DMS79 (cell line): ENCODE data around the gene CDRT15L2.
"Not testable (repeated sequence)": the region's sequence is repeated elsewhere in the genome, so short reads cannot be mapped to it uniquely, and the experiment has no call there.

Experiments
- DNase-seq: peaks from one replicate; lab custom pipeline; 2025; lab: John Stamatoyannopoulos, UW

Gene CDRT15L2

DNA sequence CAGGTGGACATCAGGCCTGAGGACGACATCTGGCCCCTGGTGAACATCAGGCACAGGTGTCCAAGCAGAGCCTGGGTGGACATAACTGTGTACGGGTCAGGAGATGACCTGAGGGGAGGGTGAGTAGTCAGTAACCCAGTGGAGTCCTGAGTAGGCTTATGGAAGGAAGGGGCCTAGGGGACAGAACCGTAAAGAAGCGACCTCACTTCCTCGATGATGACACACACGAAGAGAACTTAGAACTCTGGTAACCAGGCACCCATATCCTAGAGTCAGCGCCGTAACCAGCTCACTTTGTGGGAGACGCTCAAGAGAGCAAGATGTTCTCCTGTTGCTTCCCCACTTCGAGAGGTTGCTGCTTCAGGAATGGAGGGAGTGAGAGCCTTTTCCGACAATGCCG lies at the start of gene CDRT15L2:
Gene CDRT15L2 (plus strand): TSS at position 301 of the 400 bp plus-strand sequence. CDS start 20 bp downstream, at position 321.
- DNase-seq, result not testable (repeated sequence)

DNA sequence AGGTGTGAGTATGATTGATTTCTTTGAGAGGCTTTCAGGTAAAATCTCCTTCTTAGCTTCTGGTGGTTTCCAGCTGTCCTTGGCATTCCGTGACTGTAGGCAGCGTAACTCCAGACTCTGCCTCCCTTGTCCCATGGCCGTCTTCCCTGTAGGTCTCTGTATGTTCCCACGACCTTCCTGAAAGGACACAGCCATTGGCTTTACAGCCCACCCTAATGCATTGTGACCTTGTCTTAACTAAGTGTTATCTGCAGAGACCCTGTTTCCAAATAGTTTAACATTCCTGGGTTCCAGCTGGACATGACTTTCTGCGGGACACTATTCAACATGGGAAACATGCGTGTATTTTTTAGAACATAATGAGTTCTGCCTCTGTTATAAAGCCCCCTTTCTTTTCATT lies 49.4 kb upstream of the CDRT15L2 start:
- not testable (repeated sequence) for DNase-seq

DNA sequence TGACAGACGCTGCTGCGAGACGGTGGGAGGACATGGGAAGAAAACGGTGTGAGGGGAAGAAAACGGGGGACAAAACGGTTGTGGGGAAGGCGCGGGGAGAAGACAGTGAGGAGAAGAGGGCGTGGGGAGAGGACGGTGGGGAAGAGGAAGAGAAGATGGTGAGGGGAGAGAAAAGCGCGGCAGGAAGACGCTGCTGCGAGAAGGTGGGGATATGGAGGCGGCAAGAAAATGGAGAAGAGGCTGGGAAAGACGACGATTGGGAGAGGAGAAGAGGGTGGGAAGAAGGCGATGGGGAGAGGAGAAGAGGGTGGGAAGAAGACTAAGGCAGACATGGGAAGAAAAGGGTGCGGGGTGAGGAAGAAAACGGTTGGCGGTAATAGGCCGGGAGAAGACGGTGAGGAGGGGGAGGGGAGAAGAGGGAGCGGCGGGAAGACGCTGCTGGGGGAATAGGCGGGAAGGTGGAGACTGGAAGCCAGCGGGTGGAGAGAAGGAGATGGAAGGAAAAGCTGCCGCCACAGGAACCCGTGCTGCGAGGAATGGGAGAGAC lies 46.9 kb upstream of the CDRT15L2 start:
- peak; percentile 7 for DNase-seq

DNA sequence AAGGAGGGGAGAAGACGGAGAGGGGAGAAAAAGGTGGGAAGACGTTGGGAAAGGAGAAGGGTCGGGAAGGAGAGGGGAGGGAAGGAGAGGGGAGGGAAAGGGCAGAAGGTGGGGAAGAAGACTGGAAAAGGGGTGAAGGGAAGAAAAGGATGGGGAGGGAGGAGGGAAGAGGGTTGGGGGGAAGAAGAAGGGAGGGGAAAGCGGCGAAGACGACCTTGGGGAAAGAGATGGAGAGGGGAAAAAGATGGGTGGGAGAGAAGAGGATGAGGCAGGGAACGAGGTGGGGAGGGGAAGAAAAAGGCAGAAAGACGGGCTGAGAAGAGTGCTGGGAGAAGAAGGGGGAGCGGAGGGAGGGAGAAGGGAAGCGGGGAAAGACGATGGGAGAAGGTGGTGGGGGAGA lies 46.3 kb upstream of the CDRT15L2 start:
- DNase-seq, result not testable (repeated sequence)

DNA sequence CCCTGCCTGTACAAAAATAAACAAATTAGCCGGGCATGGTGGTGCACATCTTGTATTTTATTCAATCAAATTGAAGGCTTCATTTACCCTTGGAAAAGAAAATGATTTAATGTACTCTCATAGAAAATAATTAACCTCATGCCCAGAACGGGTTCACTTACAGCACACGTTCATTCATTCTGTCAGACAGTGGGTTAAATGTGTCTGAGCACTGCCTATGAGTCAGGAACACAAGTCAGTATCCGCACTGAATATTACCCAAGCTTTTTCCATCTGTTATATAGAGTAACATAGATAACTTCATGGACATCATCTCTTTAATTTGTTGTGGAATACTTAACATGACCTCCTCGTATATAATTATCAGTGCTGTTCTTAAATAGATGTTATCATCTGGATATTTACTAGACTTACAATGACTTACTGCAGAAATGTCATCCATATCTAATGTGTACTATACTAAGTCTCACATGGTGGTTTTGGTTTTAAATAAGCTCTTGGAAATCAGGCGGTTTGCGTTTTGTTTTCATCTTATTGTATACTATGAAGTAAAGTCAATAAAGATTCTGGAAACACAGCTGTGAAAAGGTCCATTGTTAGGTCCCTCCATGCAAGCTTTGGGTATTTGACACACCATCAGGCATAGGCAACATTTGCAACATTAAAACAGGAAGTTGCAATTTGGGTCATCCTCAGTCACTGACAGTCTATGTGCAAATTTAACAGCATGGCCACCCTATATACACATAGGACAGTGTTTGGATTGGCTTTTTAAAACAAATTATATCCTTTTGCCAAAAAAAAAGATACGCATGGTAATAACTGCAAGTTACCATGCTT lies 44.6 kb upstream of the CDRT15L2 start:
- not testable (repeated sequence) for DNase-seq

DNA sequence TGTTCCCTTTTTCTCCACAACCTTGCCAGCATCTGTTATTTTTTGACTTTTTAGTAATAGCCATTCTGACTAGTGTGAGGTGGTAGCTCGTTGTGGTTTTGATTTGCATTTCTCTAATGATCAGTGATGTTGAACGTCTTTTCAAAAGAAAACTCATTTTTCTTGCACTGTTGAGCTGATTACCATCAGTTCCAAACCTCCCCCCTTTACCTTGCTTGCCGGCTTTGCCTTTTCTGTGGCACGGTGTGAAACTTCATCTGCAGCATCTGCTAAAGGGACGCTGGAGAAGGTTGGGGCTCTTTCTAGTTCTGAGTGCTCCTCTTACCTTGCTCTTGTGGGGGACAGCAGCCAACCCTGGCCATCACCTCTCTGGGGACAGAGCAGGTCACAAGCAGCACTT lies 39.1 kb upstream of the CDRT15L2 start:
- DNase-seq, result not testable (repeated sequence)

DNA sequence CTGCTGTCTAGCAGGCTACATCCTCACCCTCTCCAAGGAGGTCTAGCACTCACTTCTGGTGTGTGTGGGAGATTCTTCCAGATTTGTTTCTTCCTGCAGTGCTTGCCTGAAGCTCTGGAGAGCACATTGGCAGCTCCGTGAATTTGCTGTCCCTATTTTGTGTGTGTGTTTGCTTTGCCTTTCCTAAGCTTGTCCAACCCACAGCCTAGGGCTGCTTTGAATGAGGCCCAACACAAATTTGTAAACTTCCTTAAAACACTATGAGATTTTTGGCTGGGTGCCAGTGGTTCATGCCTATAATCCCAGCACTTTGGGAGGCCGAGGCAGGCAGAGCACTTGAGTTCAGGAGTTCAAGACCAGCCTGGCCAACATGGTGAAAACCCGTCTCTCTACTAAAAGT lies 38.7 kb upstream of the CDRT15L2 start:
- DNase-seq, result not testable (repeated sequence)

DNA sequence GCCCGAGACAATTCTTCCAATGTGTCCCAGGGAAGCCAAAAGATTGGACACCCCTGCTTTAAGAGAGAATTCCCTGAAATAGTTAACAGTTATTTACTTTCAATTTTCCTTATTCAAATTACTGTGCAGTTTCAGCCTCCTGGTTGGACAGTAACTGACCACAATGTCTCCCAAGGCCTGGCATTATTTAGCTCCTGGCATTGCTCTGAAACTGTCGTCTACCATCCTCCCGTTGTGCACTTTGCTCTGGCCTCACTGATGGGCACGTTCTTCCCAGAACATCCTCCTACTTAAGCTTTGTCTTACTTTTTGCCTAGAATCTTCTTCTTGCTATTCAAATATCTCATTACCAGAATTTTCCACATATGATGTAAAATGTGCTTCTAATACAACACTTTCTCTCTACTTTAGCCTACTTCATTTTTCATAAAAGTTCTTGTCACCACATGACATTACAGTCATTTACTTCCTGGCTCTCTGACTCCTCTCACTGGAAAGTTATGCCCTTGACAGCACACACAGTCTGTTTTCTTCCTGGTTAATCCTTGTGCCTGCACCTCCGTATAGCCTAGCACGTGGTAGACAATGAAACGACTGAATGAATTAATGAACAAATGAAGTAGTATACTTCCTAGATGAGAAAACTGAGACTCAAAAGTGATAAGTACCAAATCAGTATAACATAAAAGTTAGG lies 37.5 kb upstream of the CDRT15L2 start:
- DNase-seq, result not testable (repeated sequence)

DNA sequence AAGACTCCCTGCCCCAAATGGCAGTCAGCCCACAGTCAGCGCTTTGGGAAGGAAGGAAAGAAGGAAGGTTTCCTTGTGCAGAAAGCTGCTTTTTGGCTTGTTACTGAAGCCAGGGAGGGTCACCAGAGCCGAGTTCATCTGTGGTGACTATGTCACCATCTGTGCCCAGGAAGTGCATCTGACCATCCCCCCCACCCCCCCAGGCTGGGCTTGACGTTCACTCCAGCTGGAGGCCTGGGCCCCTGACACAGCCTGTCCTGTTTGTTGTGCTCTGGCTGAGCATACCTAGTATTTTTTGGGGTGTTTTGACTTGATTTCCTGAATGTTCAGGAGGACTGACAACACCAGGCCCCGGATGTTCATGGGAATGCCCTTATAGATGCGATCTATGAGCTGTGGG lies 31.6 kb upstream of the CDRT15L2 start:
- not testable (repeated sequence) for DNase-seq

DNA sequence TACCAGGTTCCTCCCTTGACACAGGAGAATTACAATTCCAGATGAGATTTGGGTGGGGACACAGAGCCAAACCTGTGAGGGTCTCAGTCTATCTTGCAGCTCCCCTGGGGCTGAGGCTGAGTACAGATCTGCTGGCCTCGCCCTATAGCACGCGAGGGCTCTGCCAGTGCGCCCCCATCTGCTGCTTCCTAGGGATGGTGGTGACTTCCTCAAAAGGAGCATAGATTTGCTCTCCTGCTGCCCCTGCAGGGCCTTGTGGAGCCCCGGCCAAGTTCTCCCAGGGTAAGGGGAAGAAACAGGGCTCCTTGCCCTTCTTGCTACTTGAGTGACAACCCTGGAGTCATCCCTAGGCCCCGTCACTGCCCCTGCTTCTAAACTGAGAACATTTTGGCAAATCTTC lies 26.6 kb upstream of the CDRT15L2 start:
- not testable (repeated sequence) for DNase-seq

DNA sequence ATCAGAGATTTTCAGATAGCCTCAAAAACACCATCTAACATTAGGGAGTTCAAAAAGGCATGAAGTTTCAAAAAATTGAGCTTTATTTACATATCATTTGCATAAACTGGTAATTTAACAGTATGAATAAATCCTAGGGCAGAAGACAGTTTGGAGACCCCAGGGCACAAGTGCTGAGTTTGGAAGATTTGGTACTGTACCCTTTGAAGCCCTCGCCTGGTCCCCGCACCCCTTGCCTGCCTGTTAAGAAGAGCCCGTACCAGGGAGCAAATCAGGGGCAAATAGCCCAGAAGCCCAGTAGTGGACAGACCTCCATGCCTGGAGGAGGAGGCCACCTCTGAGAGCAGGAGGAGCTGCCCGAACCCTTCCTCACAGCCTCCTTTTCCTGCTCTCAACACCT lies 24.8 kb upstream of the CDRT15L2 start:
- not testable (repeated sequence) for DNase-seq

DNA sequence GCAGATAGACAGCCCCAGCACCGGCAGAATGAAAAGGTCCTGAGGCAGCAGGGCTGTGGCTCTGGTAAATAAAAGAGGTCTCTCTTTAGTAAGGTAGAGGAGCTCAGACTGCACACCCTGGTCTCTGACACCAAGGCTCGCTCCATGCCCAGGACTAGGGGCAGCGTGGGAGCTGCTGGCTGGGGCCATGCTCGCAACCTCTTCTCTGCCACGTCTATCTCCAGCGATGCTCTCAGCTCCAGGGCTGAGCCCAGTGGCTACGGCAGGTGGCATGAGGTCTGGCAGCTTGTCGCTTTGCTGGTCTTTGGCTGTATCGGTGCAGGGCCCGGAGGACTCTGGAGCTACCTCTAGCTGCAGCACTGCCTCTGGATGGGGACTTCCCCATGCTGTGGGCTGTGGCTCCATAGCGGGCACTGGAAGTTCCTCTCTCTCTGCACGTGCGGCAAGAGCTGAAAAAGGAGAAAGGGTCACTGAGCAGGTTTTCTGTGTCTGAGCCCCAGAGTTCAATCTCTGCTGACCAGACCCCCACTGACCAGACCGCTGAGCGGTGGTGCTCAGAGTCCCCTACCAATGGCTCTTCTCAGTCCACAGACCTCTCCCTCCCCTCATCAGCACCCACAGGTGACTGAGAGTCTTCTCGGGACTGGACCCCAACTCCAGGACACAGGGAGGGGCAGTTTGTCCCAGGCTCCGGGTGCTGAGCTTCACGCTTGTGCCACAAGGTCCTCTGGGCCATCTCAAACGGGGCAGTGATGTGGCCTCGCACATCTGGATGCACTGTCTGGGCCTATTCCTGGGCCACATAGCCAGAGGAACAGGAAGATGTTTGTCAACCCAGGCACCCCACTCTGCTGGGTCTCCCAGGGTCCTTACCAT lies 24.2 kb upstream of the CDRT15L2 start:
- DNase-seq, result not testable (repeated sequence)

DNA sequence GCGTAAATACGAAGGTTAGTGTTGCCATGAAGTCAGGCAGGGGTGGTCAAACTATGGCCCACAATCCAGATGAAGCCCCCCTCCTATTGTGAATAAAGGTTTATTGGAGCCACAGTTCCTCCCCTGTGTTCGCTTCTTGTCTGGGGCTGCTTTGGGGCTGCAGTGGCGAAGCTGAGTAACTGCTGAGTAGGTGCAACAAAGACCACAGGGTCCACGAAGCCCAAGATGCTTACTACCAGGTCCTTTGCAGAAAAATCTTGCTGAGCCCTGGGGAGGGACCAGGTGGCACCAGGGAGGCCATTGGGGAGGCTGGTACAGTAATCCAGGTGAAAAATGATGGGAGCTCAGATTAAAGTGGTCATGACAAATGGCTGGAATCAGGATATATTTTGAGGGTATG lies 21.4 kb upstream of the CDRT15L2 start:
- DNase-seq, result not testable (repeated sequence)

DNA sequence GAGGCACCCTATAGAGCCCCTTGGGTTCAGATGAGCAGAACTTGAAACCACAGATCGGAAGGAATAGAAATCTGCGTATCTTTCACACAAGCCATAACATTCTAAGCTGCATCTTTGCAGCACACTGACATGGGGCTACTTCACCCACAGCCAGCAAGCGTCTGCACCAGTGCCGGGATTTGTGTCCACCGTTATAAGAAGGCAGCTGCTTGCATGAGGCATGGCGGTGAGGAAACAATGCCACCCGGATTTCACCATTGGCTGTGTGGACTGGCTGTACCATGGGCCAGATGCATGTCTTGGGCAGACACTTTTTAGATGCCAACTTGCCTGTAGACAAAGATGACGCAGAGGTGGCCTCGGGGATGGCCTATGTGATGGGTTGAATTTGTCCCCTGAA lies 20.5 kb upstream of the CDRT15L2 start:
- DNase-seq, result not testable (repeated sequence)

DNA sequence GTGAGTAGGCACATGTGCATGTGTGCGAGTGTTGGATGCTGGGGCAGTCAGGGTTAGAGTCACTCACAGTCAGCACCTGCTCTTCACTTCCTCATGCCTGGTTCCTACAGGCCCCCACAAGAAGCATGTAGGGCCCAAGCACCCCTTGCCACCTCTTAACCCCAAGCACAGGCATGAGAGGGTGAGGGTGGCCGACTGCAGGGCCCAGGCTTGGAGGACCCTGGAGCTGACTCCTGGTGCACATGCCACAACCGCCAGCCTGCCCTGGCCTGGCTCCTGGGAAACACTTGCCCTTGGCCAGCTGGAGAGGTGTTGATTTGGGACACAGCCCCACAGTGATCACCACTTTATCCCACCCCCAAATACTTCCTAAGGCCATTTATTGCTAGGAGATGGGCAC lies 16.9 kb upstream of the CDRT15L2 start:
- DNase-seq, result no peak

DNA sequence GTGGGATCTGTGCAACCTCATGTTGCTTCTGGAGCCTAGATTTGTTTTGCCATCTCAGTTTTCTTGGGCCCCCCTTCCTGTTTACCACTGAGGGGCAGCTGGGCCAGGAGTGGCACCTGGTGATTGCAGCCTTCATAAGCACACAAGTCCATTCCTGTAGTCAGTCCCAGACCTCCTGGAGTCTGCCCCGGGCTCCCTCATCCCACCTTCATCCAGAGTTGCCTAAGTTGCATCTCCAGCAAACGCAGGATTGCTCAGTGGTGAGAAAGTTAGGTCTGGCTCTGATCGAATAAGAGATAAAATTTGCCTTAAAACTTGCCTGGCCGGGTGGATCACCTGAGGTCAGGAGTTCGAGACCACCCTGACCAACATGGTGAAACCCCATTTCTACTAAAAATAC lies 14.3 kb upstream of the CDRT15L2 start:
- not testable (repeated sequence) for DNase-seq

DNA sequence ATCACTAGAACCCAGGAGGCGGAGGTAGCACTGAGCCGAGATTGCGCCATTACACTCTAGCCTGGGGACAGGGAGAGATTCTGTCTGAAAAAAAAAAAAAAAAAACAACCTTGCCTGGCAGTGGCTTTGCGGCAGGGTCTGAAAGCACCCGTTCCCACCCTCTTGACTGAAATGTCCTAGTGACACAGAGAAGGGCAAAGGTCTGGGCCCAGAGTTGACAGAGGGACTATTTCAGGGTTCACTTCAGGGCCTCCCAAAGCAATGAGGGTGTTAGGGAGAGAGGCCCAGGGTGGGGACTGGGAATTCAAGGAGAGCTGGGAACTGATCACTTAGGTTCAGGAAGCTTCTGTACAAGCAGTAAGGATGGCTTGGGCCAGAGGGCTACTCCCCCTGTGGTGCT lies 13.8 kb upstream of the CDRT15L2 start:
- DNase-seq, result no peak

DNA sequence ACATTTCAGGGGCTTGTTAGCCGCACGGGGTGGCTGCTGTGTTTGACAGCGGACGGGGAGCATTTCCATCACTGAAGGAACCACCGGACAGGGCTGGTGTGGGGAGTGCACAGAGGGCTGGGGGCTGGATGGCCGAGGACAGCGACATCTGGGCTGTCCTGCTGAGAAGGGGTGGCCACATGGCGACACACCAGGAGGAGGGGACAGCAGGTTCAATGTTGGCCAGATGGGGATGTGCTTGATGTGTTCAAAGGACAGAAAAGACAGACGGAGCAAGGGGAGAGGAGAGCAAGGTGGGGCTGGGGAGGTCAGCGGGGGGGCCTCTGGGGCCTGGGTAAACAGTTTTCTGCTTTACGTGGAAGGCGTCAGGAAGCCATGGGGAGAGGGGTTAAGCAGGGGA lies 12.8 kb upstream of the CDRT15L2 start:
- not testable (repeated sequence) for DNase-seq

DNA sequence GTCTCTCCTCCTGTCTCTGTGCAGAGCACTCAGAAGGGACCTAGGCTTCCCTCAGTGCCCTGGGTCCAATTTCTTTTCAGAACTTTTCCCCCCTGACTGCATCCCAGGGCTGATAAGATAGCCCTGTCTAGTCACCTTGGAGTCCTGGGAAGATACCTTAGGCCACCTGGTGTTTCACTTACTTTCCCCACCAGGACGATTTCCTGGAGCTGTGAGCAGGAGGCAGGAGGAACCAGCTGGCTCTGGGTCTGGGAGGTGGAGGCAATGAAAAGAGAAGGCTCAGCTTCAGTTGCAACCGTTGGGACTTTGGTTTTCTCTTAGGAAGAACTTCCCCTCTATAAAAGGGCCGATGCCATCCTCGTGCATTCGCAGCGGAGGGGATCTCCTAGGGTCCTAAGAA lies 12.1 kb upstream of the CDRT15L2 start:
- not testable (repeated sequence) for DNase-seq

DNA sequence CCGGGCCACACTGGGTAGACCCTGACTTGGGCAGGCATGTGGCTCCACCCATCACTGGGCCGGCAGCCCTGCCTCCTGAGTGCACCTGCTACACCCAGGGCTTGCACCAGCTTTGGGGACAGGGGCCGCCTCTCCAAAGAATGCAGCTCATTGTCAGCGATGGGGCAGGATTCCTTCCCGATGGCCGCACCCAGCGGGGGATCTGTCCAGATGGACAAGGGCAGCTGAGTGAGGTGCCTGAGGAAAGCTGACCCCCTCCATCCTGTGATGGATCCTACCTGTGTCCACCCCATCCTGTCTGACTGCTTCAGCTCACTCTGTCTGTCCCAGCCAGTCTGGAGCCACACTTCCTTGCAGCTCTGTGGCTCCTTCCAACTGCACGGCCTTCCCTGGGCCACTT lies 10.9 kb upstream of the CDRT15L2 start:
- DNase-seq, result not testable (repeated sequence)

DNA sequence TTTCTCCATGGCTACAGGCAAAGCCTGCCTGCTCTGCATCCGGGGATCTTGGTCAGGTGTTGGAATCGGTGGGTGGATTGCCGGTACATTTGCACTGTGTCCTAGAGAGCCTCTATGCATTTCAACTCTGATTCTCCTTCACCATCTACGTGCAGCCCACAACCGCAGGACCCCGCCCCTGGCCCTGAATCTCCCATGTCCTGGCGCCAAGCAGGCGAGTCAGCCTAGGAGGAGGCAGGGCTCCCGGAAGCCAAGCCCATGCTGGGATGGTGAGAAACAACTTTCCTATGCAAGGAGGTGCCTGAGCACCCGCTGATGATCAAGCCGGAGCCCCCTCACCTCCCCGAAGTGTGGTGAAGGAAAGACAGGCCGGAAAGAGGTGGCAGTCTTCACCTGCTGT lies 7.9 kb upstream of the CDRT15L2 start:
- not testable (repeated sequence) for DNase-seq

DNA sequence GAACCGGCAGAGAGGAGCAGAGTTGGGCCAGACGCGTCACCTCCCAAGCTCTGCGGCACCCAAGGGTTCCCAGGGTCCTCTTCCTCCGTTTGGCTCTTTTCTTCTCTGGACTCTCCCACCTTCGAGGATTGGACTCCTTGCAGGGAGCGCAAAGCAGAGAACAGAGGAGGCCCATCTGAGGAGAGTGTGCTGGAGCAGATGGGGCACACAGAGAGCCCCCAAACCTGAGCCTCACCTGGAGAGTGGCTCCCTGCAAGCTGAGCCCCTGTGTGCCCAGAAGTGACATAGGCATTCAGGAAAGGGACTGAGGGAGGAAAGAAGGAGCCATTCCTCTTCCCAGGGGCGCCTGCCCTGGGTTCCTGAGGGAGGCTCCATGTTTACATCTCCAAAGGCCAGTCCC lies 6.3 kb upstream of the CDRT15L2 start:
- DNase-seq, result not testable (repeated sequence)
